ENCODE measurements around the gene TCAIM. TPM values are rescaled to one million over a fixed set of nuclear protein-coding genes. Genes with fewer than 3 reads are reported as not detected.
A peak's percentile ranks its signal among the peaks of the same experiment; 100 is the strongest.

TCAIM gene
- polyA plus RNA-seq, 1 experiment: 29.6 TPM

- Histone ChIP-seq H3K27ac (ENCODE audit: low read depth, low read length) (no peak overlapping the region), H3K4me3 (ENCODE audit: low read depth, low read length) (no peak overlapping the region), H3K27me3 (ENCODE audit: control insufficient read depth, insufficient read depth, low read length) (peaks cover 8% of the 10 kb centered on the region), H3K9me3 (ENCODE audit: control insufficient read depth, insufficient read depth, low read length) (no peaks in the 10 kb centered on the region; the same call in 1 of the 2 replicates)
- POLR2A ChIA-PET: no interaction called here
- no peak for TF ChIP-seq CTCF (IDR thresholded peaks at IDR 0.05; ENCODE audit: low read depth, low read length)
- DNase-seq (ENCODE audit: low read depth, low spot score): no peak
- CTCF ChIA-PET: no interaction called here
Measured at GRCh38 chr3:44334326-44334725, 4.2 kb upstream of the TCAIM start.

GRCh38 chr3:44337248-44337785, 1.2 kb upstream of the TCAIM start:
- peak; percentile 16; the same call in 1 of the 2 replicates for TF ChIP-seq CTCF (IDR thresholded peaks at IDR 0.05; ENCODE audit: low read depth, low read length)
- ChIA-PET CTCF (interaction anchor here (0.9 to 4.7 kb wide), 2 partner anchors 14 to 27 kb away, joined by 3 to 30 read pairs; no protein-coding TSS in a partner anchor), POLR2A (interaction anchor here (1.0 to 1.4 kb wide), 3 partner anchors 18 to 174 kb away, joined by 3 to 8 read pairs (median 3); no protein-coding TSS in a partner anchor)
- Histone ChIP-seq H3K4me3 (ENCODE audit: low read depth, low read length) (peak overlapping the region; percentile 91), H3K27me3 (ENCODE audit: control insufficient read depth, insufficient read depth, low read length) (peaks cover 8% of the 10 kb centered on the region), H3K9me3 (ENCODE audit: control insufficient read depth, insufficient read depth, low read length) (no peaks in the 10 kb centered on the region; the same call in 1 of the 2 replicates), H3K27ac (ENCODE audit: low read depth, low read length) (no peak overlapping the region)
- DNase-seq (ENCODE audit: low read depth, low spot score): no peak

GRCh38 chr3:44338828-44339127, 212 bp downstream of the TCAIM start:
- no peak for TF ChIP-seq CTCF (IDR thresholded peaks at IDR 0.05; ENCODE audit: low read depth, low read length)
- no peak for DNase-seq (ENCODE audit: low read depth, low spot score)
- peaks cover 8% of the 10 kb centered on the region for H3K27me3 ChIP-seq (ENCODE audit: control insufficient read depth, insufficient read depth, low read length)
- ChIA-PET CTCF (interaction anchor here (0.5 to 4.7 kb wide), 3 partner anchors 16 to 1499 kb away, joined by 3 to 30 read pairs (median 3); no protein-coding TSS in a partner anchor), POLR2A (interaction anchor here (0.8 to 1.4 kb wide), 5 partner anchors 17 to 310 kb away, joined by 3 to 8 read pairs (median 3); partner anchors contain the start of genes ZNF35 and ZNF660)
- H3K27ac ChIP-seq (ENCODE audit: low read depth, low read length): peak overlapping the region; percentile 53
- H3K4me3 ChIP-seq (ENCODE audit: low read depth, low read length): peak overlapping the region; percentile 91
- H3K9me3 ChIP-seq (ENCODE audit: control insufficient read depth, insufficient read depth, low read length): no peaks in the 10 kb centered on the region; the same call in 1 of the 2 replicates

GRCh38 chr3:44339181-44340057, 853 bp downstream of the TCAIM start:
- peaks cover 4% of the 10 kb centered on the region for H3K27me3 ChIP-seq (ENCODE audit: control insufficient read depth, insufficient read depth, low read length)
- H3K4me3 ChIP-seq (ENCODE audit: low read depth, low read length): peak overlapping the region; percentile 91
- DNase-seq (ENCODE audit: low read depth, low spot score): no peak
- no peak overlapping the region for H3K27ac ChIP-seq (ENCODE audit: low read depth, low read length)
- POLR2A ChIA-PET: interaction anchor here (0.6 to 1.4 kb wide), 4 partner anchors 17 to 309 kb away, joined by 3 to 5 read pairs (median 4); partner anchors contain the start of genes ZNF35 and ZNF660
- no peak for TF ChIP-seq CTCF (IDR thresholded peaks at IDR 0.05; ENCODE audit: low read depth, low read length)
- no peaks in the 10 kb centered on the region; the same call in 1 of the 2 replicates for H3K9me3 ChIP-seq (ENCODE audit: control insufficient read depth, insufficient read depth, low read length)
- CTCF ChIA-PET: interaction anchor here (1.0 to 4.7 kb wide), 2 partner anchors 16 to 1358 kb away, joined by 3 to 30 read pairs; no protein-coding TSS in a partner anchor
